MCF 10A (cell line): ENCODE data around the gene CASK. TPM values are rescaled to one million over a fixed set of nuclear protein-coding genes. Genes with fewer than 3 reads are reported as not detected.

Experiments used
- Bru-seq: library from RNA; stranded (reverse); fragments of 400-500 nt; gene quantifications from one replicate; lab custom pipeline; 2021; lab: Mats Ljungman, UMichigan
- BruChase-seq, 2 experiments: library from RNA; stranded (reverse); fragments of 400-500 nt; gene quantifications; one replicate each; lab custom pipeline; 2021; lab: Mats Ljungman, UMichigan
- BruUV-seq: library from RNA; stranded (reverse); fragments of 400-500 nt; replicated peaks from 2 replicates; lab custom pipeline; 2021; lab: Mats Ljungman, UMichigan
- CTCF ChIA-PET: fragments of 300-600 bp; sonication (Branson Sonifier 250); formaldehyde crosslinking; extraction: SDS; loops from one replicate; lab custom pipeline; 2021; ENCODE audit warnings: antibody characterized with exemption, inconsistent platforms; lab: Yijun Ruan, JAX
- POLR2A ChIA-PET: fragments of 300-600, 350-650 bp; sonication (Branson Sonifier 250); formaldehyde crosslinking; extraction: SDS; loops from one replicate; lab custom pipeline; 2020; ENCODE audit warnings: antibody characterized with exemption, inconsistent platforms; lab: Yijun Ruan, JAX
- DNase-seq: peaks from one replicate; pipeline ENCODE4 v3.0.0-alpha.2; 2018; ENCODE audit not compliant: unreplicated experiment
- H3K27ac Mint-ChIP-seq: one replicate; pipeline ENCODE4 v1.8.0; 2022; ENCODE audit warnings: mild to moderate bottlenecking, low read depth, mixed read lengths; ENCODE audit not compliant: unreplicated experiment
- H3K27me3 Mint-ChIP-seq: one replicate; pipeline ENCODE4 v1.8.0; 2022; ENCODE audit warnings: mixed read lengths; ENCODE audit not compliant: insufficient read depth, unreplicated experiment
- H3K36me3 Mint-ChIP-seq: one replicate; pipeline ENCODE4 v1.8.0; 2022; ENCODE audit warnings: mild to moderate bottlenecking, moderate library complexity, mixed read lengths; ENCODE audit not compliant: insufficient read depth, unreplicated experiment
- H3K4me1 Mint-ChIP-seq: one replicate; pipeline ENCODE4 v1.8.0; 2022; ENCODE audit warnings: mixed read lengths; ENCODE audit not compliant: insufficient read depth, unreplicated experiment
- H3K4me3 Mint-ChIP-seq: one replicate; pipeline ENCODE4 v1.8.0; 2022; ENCODE audit warnings: mild to moderate bottlenecking, moderate library complexity, mixed read lengths; ENCODE audit not compliant: unreplicated experiment
- H3K9me3 Mint-ChIP-seq: one replicate; pipeline ENCODE4 v1.8.0; 2022; ENCODE audit warnings: mixed read lengths; ENCODE audit not compliant: unreplicated experiment
- CTCF ChIP-seq: fragments of 200-600 bp; IDR thresholded peaks from one replicate; pipeline ENCODE4 v1.8.0; 2022; ENCODE audit warnings: antibody characterized with exemption, mild to moderate bottlenecking; ENCODE audit not compliant: unreplicated experiment
- intact Hi-C: fragments of 100-400 bp; cut with micrococcal nuclease; formaldehyde crosslinking; loops from 2 replicates; pipeline ENCODE4 v1.14.1; 2022
- long read RNA-seq: library from polyadenylated mRNA; stranded (forward); transcript quantifications from one replicate; pipeline ENCODE4 v2.0.0, GENCODE V29; 2022
- total RNA-seq: library from RNA; stranded (reverse); gene quantifications from 2 replicates; pipeline ENCODE4 v1.2.3, GENCODE V29; 2022

The CASK gene
- 34.9 and 43.2 TPM in 2 replicates for total RNA-seq
- percentile 68 among the genes with signal in this experiment for Bru-seq, nascent RNA
- BruChase-seq, experiment 1, labeled RNA remaining after a 6-hour chase, result percentile 60 among the genes with signal in this experiment
- BruChase-seq, experiment 2, labeled RNA remaining after a 2-hour chase, result percentile 58 among the genes with signal in this experiment
- long read RNA-seq, full-length matches to known transcripts, result 35 of 59 reads
- long read RNA-seq, partial matches to known transcripts, result 6 of 59 reads
- long read RNA-seq, other reads (novel, unspliced or antisense), result 18 of 59 reads

GRCh38 chrX:41923211-41923977 is at the start of gene CASK:
CASK (minus strand) TSS chrX:41923554; CDS start chrX:41922988, 566 bp downstream.
- no TSS peak for BruUV-seq
- peaks cover 26% of the 10 kb centered on the region for H3K27me3 Mint-ChIP-seq
- ChIA-PET CTCF (interaction anchor here (0.6 to 1.1 kb wide), 5 partner anchors 28 to 494 kb away, joined by 3 to 5 read pairs (median 4); no protein-coding TSS in a partner anchor), POLR2A (interaction anchor here (0.5 to 1.4 kb wide), 4 partner anchors 8 to 590 kb away, joined by 3 to 5 read pairs (median 4); partner anchors contain the start of gene DDX3X)
- no peak for TF ChIP-seq CTCF
- peak within 1 kb of the TSS; percentile 88 for H3K27ac Mint-ChIP-seq
- H3K4me3 Mint-ChIP-seq, result peak within 1 kb of the TSS; percentile 82
- no peaks in the 10 kb centered on the region for H3K36me3 Mint-ChIP-seq
- intact Hi-C loops, result loop anchor here (5.0 kb wide), 1 partner anchor 126 kb away; no protein-coding TSS in a partner anchor
- no peaks in the 10 kb centered on the region for H3K9me3 Mint-ChIP-seq
- no peaks in the 10 kb centered on the region for H3K4me1 Mint-ChIP-seq
- peak; percentile 87 for DNase-seq

GRCh38 chrX:41971346-41971745 is 48.0 kb upstream of the CASK start:
- no peak for DNase-seq
- no peaks in the 10 kb centered on the region for H3K36me3 Mint-ChIP-seq

GRCh38 chrX:41970419-41970818 is 47.1 kb upstream of the CASK start:
- Mint-ChIP-seq H3K9me3 (peaks cover 7% of the 10 kb centered on the region), H3K36me3 (no peaks in the 10 kb centered on the region), H3K27me3 (peaks cover 73% of the 10 kb centered on the region), H3K4me1 (no peaks in the 10 kb centered on the region), H3K4me3 (no peak overlapping the region), H3K27ac (no peak overlapping the region)
- no TSS peak for BruUV-seq
- no peak for DNase-seq
- intact Hi-C loops, result no loop called here
- TF ChIP-seq CTCF, result no peak
- POLR2A ChIA-PET, result interaction anchor here (0.7 kb wide), 1 partner anchor 8 kb away, joined by 3 read pairs; no protein-coding TSS in a partner anchor
- CTCF ChIA-PET, result interaction anchor here (0.6 kb wide), 1 partner anchor 897 kb away, joined by 3 read pairs; no protein-coding TSS in a partner anchor

More at GRCh38 chrX:41971346-41971745, 48.0 kb upstream of the CASK start:
- no TSS peak for BruUV-seq
- intact Hi-C loops, result no loop called here
- Mint-ChIP-seq H3K4me1 (no peaks in the 10 kb centered on the region), H3K27me3 (peaks cover 64% of the 10 kb centered on the region), H3K27ac (no peak overlapping the region), H3K4me3 (no peak overlapping the region), H3K9me3 (peaks cover 7% of the 10 kb centered on the region)
- no peak for TF ChIP-seq CTCF
- ChIA-PET CTCF (no interaction called here), POLR2A (no interaction called here)

- POLR2A ChIA-PET, result no interaction called here
- H3K4me3 Mint-ChIP-seq, result no peak overlapping the region
- H3K27me3 Mint-ChIP-seq, result peaks cover 49% of the 10 kb centered on the region
- H3K9me3 Mint-ChIP-seq, result no peaks in the 10 kb centered on the region
- no peak for DNase-seq
- no peaks in the 10 kb centered on the region for H3K4me1 Mint-ChIP-seq
- no peak for TF ChIP-seq CTCF
- no peaks in the 10 kb centered on the region for H3K36me3 Mint-ChIP-seq
- no peak overlapping the region for H3K27ac Mint-ChIP-seq
- CTCF ChIA-PET, result no interaction called here
- intact Hi-C loops, result no loop called here
- BruUV-seq, result no TSS peak
Measured at GRCh38 chrX:41963348-41963747, 40.0 kb upstream of the CASK start.
